HCT116 (cell line): ENCODE data around the gene PHACTR1. TPM values are rescaled to one million over a fixed set of nuclear protein-coding genes. Genes with fewer than 3 reads are reported as not detected.

Source experiments
- ATAC-seq: fragments of 200-7000 bp; cut with Tn5 transposase; 2 replicates; pipeline ENCODE4 v1.9.1; 2020; ENCODE audit warnings: mild to moderate bottlenecking, moderate library complexity
- BruUV-seq: library from RNA; stranded (reverse); fragments of 400-500 nt; replicated peaks from 2 replicates; lab custom pipeline; 2021; lab: Mats Ljungman, UMichigan
- CTCF ChIA-PET: fragments of 300-600 bp; sonication (Branson Sonifier 250); formaldehyde crosslinking; loops from one replicate; lab custom pipeline; 2021; ENCODE audit warnings: antibody characterized with exemption; lab: Charles Lee
- POLR2A ChIA-PET: fragments of 300-600, 350-600 bp; sonication (Branson Sonifier 250); formaldehyde crosslinking; loops from one replicate; lab custom pipeline; 2021; ENCODE audit warnings: antibody characterized with exemption; lab: Charles Lee
- RAD21 ChIA-PET, 2 experiments: fragments of 300-600 bp; sonication (Branson Sonifier 250); formaldehyde crosslinking; loops; one replicate each; lab custom pipeline; 2023; ENCODE audit warnings: low total read pairs in 2 of 2; ENCODE audit not compliant: uncharacterized antibody in 2 of 2, unreplicated experiment in 2 of 2, low non-redundant PET in 1 of 2; lab: Charles Lee
- DNase-seq: peaks from one replicate; pipeline ENCODE4 v3.0.0-alpha.2; 2010; ENCODE audit warnings: low read depth, low spot score
- H2AFZ ChIP-seq: fragments of 200-600 bp; shearing (Covaris generic), sonication (generic); 2 replicates; pipeline ENCODE4 v1.6.1; 2017; ENCODE audit warnings: low read depth, mixed run types, mixed read lengths, antibody characterized with exemption, low read length; ENCODE audit not compliant: poor library complexity, severe bottlenecking
- H3K27ac ChIP-seq: 2 replicates; pipeline ENCODE4 v1.5.1; 2012; ENCODE audit warnings: low read depth, low read length
- H3K27me3 ChIP-seq: fragments of 200-600 bp; sonication (generic); 2 replicates; pipeline ENCODE4 v1.6.1; 2016; ENCODE audit warnings: mixed run types, low read length, mixed read lengths; ENCODE audit not compliant: insufficient read depth
- H3K36me3 ChIP-seq, 2 experiments: fragments of 200-500 bp in 1 of 2; fragments of 200-600 bp in 1 of 2; sonication (Bioruptor generic) in 1 of 2; sonication (generic) in 1 of 2; 2 replicates each; pipeline versions ENCODE4 v1.5.1 to v1.6.1; 2014 to 2016; ENCODE audit warnings: low read length in 2 of 2, inconsistent platforms in 1 of 2, mixed read lengths in 1 of 2, mixed run types in 1 of 2; ENCODE audit not compliant: insufficient read depth in 2 of 2, control insufficient read depth in 1 of 2
- H3K4me1 ChIP-seq, 2 experiments: fragments of 200-600 bp in 1 of 2; sonication (generic) in 1 of 2; 2 replicates each; pipeline versions ENCODE4 v1.5.1 to v1.6.1; 2012 to 2017; ENCODE audit warnings: low read length in 2 of 2, inconsistent platforms in 1 of 2, mild to moderate bottlenecking in 1 of 2, mixed read lengths in 1 of 2, mixed run types in 1 of 2, moderate library complexity in 1 of 2; ENCODE audit not compliant: insufficient read depth in 2 of 2, control insufficient read depth in 1 of 2
- H3K4me2 ChIP-seq: fragments of 200-600 bp; sonication (generic); 2 replicates; pipeline ENCODE4 v1.6.1; 2017; ENCODE audit warnings: mixed run types, low read length, mixed read lengths
- H3K4me3 ChIP-seq, 2 experiments: fragments of 200-600 bp in 1 of 2; sonication (generic) in 1 of 2; replicated peaks in 1 of 2; 2 replicates each; pipeline ENCODE4 v1.5.1; 2011 to 2016; ENCODE audit warnings: low read length in 2 of 2, control low read depth in 1 of 2, low read depth in 1 of 2, mild to moderate bottlenecking in 1 of 2, mixed read lengths in 1 of 2, mixed run types in 1 of 2
- H3K79me2 ChIP-seq: fragments of 200-600 bp; sonication (generic); 2 replicates; pipeline ENCODE4 v1.6.1; 2017; ENCODE audit warnings: mild to moderate bottlenecking, mixed run types, low read length, moderate library complexity, mixed read lengths; ENCODE audit not compliant: insufficient read depth
- H3K9ac ChIP-seq: fragments of 200-600 bp; sonication (generic); 2 replicates; pipeline ENCODE4 v1.6.1; 2016; ENCODE audit warnings: low read length, mixed read lengths
- H3K9me2 ChIP-seq: fragments of 200-600 bp; sonication (generic), shearing (Covaris generic); 2 replicates; pipeline ENCODE4 v1.6.1; 2017; ENCODE audit warnings: mixed run types, mild to moderate bottlenecking, moderate library complexity; ENCODE audit not compliant: insufficient read depth
- H3K9me3 ChIP-seq, 2 experiments: fragments of 200-500 bp in 1 of 2; fragments of 200-600 bp in 1 of 2; sonication (Bioruptor generic) in 1 of 2; sonication (generic) in 1 of 2; 2 replicates each; pipeline ENCODE4 v1.6.1; 2014 to 2017; ENCODE audit warnings: low read length in 2 of 2, mixed read lengths in 2 of 2, inconsistent platforms in 1 of 2, low read depth in 1 of 2, mild to moderate bottlenecking in 1 of 2, mixed run types in 1 of 2, moderate library complexity in 1 of 2; ENCODE audit not compliant: control insufficient read depth in 1 of 2, insufficient read depth in 1 of 2
- H4K20me1 ChIP-seq: fragments of 200-600 bp; sonication (generic), shearing (Covaris generic); 2 replicates; pipeline ENCODE4 v1.6.1; 2017; ENCODE audit warnings: mixed run types, mild to moderate bottlenecking, moderate library complexity; ENCODE audit not compliant: insufficient read depth
- ATF3 ChIP-seq: IDR thresholded peaks from 2 replicates; pipeline ENCODE4 v1.6.1; 2012
- CBX3 ChIP-seq: IDR thresholded peaks from 2 replicates; pipeline ENCODE4 v1.6.1; 2012; ENCODE audit warnings: low read depth
- CEBPB ChIP-seq: IDR thresholded peaks from 2 replicates; pipeline ENCODE4 v1.6.1; 2012; ENCODE audit warnings: low read depth
- EGR1 ChIP-seq: IDR thresholded peaks from 2 replicates; pipeline ENCODE4 v1.6.1; 2012; ENCODE audit warnings: low read depth
- ELF1 ChIP-seq: IDR thresholded peaks from 2 replicates; pipeline ENCODE4 v1.6.1; 2012; ENCODE audit warnings: low read depth, borderline replicate concordance
- EZH2 ChIP-seq: fragments of 200-600 bp; sonication (generic); IDR thresholded peaks from 2 replicates; pipeline ENCODE4 v1.6.1; 2017; ENCODE audit warnings: antibody characterized with exemption, mixed run types
- FOSL1 ChIP-seq: IDR thresholded peaks from 2 replicates; pipeline ENCODE4 v1.6.1; 2012; ENCODE audit warnings: low read depth
- JUND ChIP-seq: IDR thresholded peaks from 2 replicates; pipeline ENCODE4 v1.6.1; 2012
- POLR2A ChIP-seq: IDR thresholded peaks from 2 replicates; pipeline ENCODE4 v1.7.0; 2011; ENCODE audit warnings: borderline replicate concordance; ENCODE audit not compliant: insufficient read depth, insufficient read length; ENCODE audit errors: extremely low read depth
- POLR2AphosphoS5 ChIP-seq: IDR thresholded peaks from 2 replicates; pipeline ENCODE4 v1.6.1; 2011; ENCODE audit warnings: mild to moderate bottlenecking, low read depth, low read length, moderate library complexity
- RAD21 ChIP-seq: IDR thresholded peaks from 2 replicates; pipeline ENCODE4 v1.6.1; 2012; ENCODE audit warnings: low read depth, mild to moderate bottlenecking
- SIN3A ChIP-seq: IDR thresholded peaks from 2 replicates; pipeline ENCODE4 v1.6.1; 2012; ENCODE audit warnings: low read depth
- SP1 ChIP-seq: IDR thresholded peaks from 2 replicates; pipeline ENCODE4 v1.6.1; 2012; ENCODE audit warnings: low read depth
- SRF ChIP-seq: IDR thresholded peaks from 2 replicates; pipeline ENCODE4 v1.6.1; 2012; ENCODE audit warnings: low read depth
- TCF7L2 ChIP-seq: IDR thresholded peaks from 2 replicates; pipeline ENCODE4 v1.7.0; 2011; ENCODE audit warnings: borderline replicate concordance, inconsistent platforms; ENCODE audit not compliant: insufficient read depth, insufficient read length; ENCODE audit errors: extremely low read depth
- YY1 ChIP-seq: IDR thresholded peaks from 2 replicates; pipeline ENCODE4 v1.6.1; 2011; ENCODE audit warnings: low read length, low read depth, moderate library complexity, mild to moderate bottlenecking; ENCODE audit not compliant: insufficient replicate concordance; ENCODE audit errors: extremely low read depth
- ZBTB33 ChIP-seq: IDR thresholded peaks from 2 replicates; pipeline ENCODE4 v1.6.1; 2011; ENCODE audit warnings: mild to moderate bottlenecking, low read length, moderate library complexity; ENCODE audit not compliant: insufficient replicate concordance; ENCODE audit errors: extremely low read depth
- ZFX ChIP-seq: fragments of 450-650 bp; IDR thresholded peaks from 2 replicates; pipeline ENCODE4 v1.6.1; 2017
- intact Hi-C: fragments of 100-400 bp; cut with micrococcal nuclease; formaldehyde crosslinking; loops from 2 replicates; pipeline ENCODE4 v1.10.0; 2022
- total RNA-seq: library from RNA; stranded (reverse); gene quantifications from one replicate; pipeline ENCODE4 v1.2.1, GENCODE V29; 2021; ENCODE audit not compliant: unreplicated experiment
- TF ChIP-seq, protein P1 (sequence below), 3 experiments: fragments of 200-600 bp in 1 of 3; sonication (generic) in 1 of 3; IDR thresholded peaks in 2 of 3; conservative IDR thresholded peaks in 1 of 3; 2 replicates each; pipeline ENCODE4 v1.5.1; 2012 to 2017; ENCODE audit warnings: low read depth in 2 of 3, low read length in 2 of 3, antibody characterized with exemption in 1 of 3, borderline replicate concordance in 1 of 3, control low read depth in 1 of 3, mild to moderate bottlenecking in 1 of 3, mixed read lengths in 1 of 3, mixed run types in 1 of 3, moderate library complexity in 1 of 3; ENCODE audit not compliant: insufficient read depth in 1 of 3

PHACTR1 gene
- total RNA-seq, 1 experiment from 2014 or later: 0.17 TPM

DNA sequence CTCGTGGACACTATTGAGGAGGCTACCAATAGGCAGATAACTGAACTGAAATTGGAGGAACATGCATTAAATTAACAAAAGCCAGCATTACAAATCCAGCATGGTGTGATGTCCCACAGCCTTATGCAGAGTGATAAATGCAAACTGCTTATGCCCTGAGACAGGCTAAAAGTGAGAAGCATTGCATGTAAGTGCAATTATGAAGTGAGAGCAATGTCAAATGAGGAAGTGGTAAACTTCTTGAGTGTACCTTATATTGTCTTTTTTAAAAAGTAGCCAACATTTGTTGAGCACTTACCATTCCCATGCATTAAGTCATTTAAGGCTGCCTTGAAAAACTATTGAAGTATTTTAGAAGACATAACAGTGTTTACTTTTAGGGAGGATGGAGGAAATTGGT lies 399.6 kb downstream of the PHACTR1 start:
- H3K4me3 ChIP-seq: no peak overlapping the region
- no peaks in the 10 kb centered on the region for H3K9me2 ChIP-seq
- H3K4me2 ChIP-seq: no peak overlapping the region
- H2AFZ ChIP-seq: no peak overlapping the region
- RAD21 ChIA-PET: no interaction called here
- CTCF ChIA-PET: no interaction called here
- no peak for TF ChIP-seq SP1
- TF ChIP-seq, protein P1, sequence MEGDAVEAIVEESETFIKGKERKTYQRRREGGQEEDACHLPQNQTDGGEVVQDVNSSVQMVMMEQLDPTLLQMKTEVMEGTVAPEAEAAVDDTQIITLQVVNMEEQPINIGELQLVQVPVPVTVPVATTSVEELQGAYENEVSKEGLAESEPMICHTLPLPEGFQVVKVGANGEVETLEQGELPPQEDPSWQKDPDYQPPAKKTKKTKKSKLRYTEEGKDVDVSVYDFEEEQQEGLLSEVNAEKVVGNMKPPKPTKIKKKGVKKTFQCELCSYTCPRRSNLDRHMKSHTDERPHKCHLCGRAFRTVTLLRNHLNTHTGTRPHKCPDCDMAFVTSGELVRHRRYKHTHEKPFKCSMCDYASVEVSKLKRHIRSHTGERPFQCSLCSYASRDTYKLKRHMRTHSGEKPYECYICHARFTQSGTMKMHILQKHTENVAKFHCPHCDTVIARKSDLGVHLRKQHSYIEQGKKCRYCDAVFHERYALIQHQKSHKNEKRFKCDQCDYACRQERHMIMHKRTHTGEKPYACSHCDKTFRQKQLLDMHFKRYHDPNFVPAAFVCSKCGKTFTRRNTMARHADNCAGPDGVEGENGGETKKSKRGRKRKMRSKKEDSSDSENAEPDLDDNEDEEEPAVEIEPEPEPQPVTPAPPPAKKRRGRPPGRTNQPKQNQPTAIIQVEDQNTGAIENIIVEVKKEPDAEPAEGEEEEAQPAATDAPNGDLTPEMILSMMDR (IDR thresholded peaks at IDR 0.05 in 2 of 3, conservative IDR thresholded peaks at IDR 0.05 in 1 of 3; ENCODE audit: borderline replicate concordance in 1 of 3, insufficient read depth in 1 of 3, low read depth in 2 of 3, low read length in 2 of 3): no peak
- TF ChIP-seq TCF7L2: no peak
- no peak for TF ChIP-seq CBX3
- TF ChIP-seq RAD21: no peak
- no peak for TF ChIP-seq SIN3A
- TF ChIP-seq ELF1: no peak
- TF ChIP-seq YY1: no peak
- TF ChIP-seq SRF: no peak
- no peak for TF ChIP-seq ATF3
- TF ChIP-seq POLR2A: no peak
- no peak for TF ChIP-seq CEBPB
- no peak for TF ChIP-seq JUND
- TF ChIP-seq POLR2AphosphoS5: no peak
- TF ChIP-seq EGR1: no peak
- TF ChIP-seq FOSL1: no peak
- TF ChIP-seq EZH2: no peak
- TF ChIP-seq ZBTB33: no peak
- no peak for TF ChIP-seq ZFX
- H3K27me3 ChIP-seq: peaks cover 60% of the 10 kb centered on the region
- no peaks in the 10 kb centered on the region for H3K79me2 ChIP-seq
- no peak for ATAC-seq
- POLR2A ChIA-PET: no interaction called here
- H3K4me1 ChIP-seq: no peaks in the 10 kb centered on the region
- H3K36me3 ChIP-seq: no peaks in the 10 kb centered on the region
- intact Hi-C loops: no loop called here
- no peaks in the 10 kb centered on the region for H3K9me3 ChIP-seq
- no peak for DNase-seq
- no peak overlapping the region for H3K27ac ChIP-seq
- no peak overlapping the region for H3K9ac ChIP-seq
- H4K20me1 ChIP-seq: no peaks in the 10 kb centered on the region
- BruUV-seq: no TSS peak
